Retina (tissue), 1 donor: ENCODE results near the gene DRGX.

Experiments
- DNase-seq: peaks from one replicate; pipeline ENCODE4 v3.0.0-alpha.2; 2016

Gene DRGX

GRCh38 chr10:49334964-49335363, 60.9 kb downstream of the DRGX start:
- DNase-seq: no peak

GRCh38 chr10:49333192-49333591, 62.7 kb downstream of the DRGX start:
- no peak for DNase-seq

- no peak for DNase-seq
Measured at GRCh38 chr10:49332768-49333167, 63.1 kb downstream of the DRGX start.

GRCh38 chr10:49332333-49332732, 63.6 kb downstream of the DRGX start:
- no peak for DNase-seq

- DNase-seq: no peak
Measured at GRCh38 chr10:49331431-49331830, 64.5 kb downstream of the DRGX start.

GRCh38 chr10:49330127-49330665, 65.7 kb downstream of the DRGX start:
- no peak for DNase-seq

- DNase-seq: no peak
Measured at GRCh38 chr10:49329146-49329505, 66.8 kb downstream of the DRGX start.

GRCh38 chr10:49328401-49329145, 67.3 kb downstream of the DRGX start:
- no peak for DNase-seq

GRCh38 chr10:49327036-49327813, 68.7 kb downstream of the DRGX start:
- no peak for DNase-seq

GRCh38 chr10:49325916-49326783, 69.7 kb downstream of the DRGX start:
- no peak for DNase-seq

GRCh38 chr10:49325131-49325915, 70.6 kb downstream of the DRGX start:
- no peak for DNase-seq

GRCh38 chr10:49324711-49325110, 71.2 kb downstream of the DRGX start:
- DNase-seq: no peak

GRCh38 chr10:49323896-49324270, 72.0 kb downstream of the DRGX start:
- DNase-seq: no peak

GRCh38 chr10:49323171-49323895, 72.6 kb downstream of the DRGX start:
- DNase-seq: no peak

- DNase-seq: no peak
Measured at GRCh38 chr10:49322371-49323170, 73.3 kb downstream of the DRGX start.

- DNase-seq: no peak
Measured at GRCh38 chr10:49321021-49321420, 74.9 kb downstream of the DRGX start.

- DNase-seq: no peak
Measured at GRCh38 chr10:49320191-49320590, 75.7 kb downstream of the DRGX start.

- no peak for DNase-seq
Measured at GRCh38 chr10:49319206-49319605, 76.7 kb downstream of the DRGX start.

- DNase-seq: no peak
Measured at GRCh38 chr10:49318755-49319154, 77.1 kb downstream of the DRGX start.

- no peak for DNase-seq
Measured at GRCh38 chr10:49318028-49318427, 77.9 kb downstream of the DRGX start.

- no peak for DNase-seq
Measured at GRCh38 chr10:49314806-49315205, 81.1 kb downstream of the DRGX start.
